ENCODE measurements around the gene ARL2BP. TPM values are rescaled to one million over a fixed set of nuclear protein-coding genes. Genes with fewer than 3 reads are reported as not detected.
A peak's percentile ranks its signal among the peaks of the same experiment; 100 is the strongest.

ARL2BP gene
- total and polyA plus RNA-seq, 2 of the 13 experiments (the other 11 are each of a cell fraction or from before 2014, with no cell fraction given), result 64.3 to 67.6 TPM

DNA sequence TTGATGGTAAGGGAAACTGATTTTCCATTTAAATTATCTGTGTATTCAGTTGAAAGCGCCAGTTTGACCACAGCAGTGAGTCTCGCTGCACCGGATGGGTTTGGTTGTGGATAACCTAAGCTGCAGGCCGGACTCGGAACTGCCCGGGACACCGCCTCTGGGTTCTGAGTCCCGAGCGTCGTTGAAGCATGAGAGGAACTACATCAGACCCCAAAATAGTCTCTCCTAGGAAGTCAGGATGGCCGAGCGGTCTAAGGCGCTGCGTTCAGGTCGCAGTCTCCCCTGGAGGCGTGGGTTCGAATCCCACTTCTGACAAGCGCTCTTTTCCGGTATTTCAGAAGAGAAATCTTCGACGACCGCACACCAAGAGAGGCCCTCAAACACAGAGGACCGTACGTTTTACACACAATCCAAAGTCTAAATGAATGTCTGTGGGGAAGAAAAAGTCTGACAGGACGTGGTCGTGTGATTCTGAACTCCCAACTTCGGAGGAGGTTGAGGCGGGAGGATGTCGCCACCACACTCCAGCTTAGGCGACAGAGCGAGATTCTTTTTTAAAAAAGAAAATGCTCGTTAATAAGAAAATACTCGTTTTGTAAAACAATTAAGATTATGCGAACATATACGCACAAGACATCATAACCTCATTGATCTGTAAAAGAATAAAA lies 54.8 kb downstream of the ARL2BP start (continued):
- TF ChIP-seq ZNF713 (CRISPR knock-in tag; IDR thresholded peaks at IDR 0.05), result no peak
- TF ChIP-seq, protein P1, sequence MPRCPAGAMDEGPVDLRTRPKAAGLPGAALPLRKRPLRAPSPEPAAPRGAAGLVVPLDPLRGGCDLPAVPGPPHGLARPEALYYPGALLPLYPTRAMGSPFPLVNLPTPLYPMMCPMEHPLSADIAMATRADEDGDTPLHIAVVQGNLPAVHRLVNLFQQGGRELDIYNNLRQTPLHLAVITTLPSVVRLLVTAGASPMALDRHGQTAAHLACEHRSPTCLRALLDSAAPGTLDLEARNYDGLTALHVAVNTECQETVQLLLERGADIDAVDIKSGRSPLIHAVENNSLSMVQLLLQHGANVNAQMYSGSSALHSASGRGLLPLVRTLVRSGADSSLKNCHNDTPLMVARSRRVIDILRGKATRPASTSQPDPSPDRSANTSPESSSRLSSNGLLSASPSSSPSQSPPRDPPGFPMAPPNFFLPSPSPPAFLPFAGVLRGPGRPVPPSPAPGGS (CRISPR knock-in tag; IDR thresholded peaks at IDR 0.05), result no peak
- TF ChIP-seq, protein P2, sequence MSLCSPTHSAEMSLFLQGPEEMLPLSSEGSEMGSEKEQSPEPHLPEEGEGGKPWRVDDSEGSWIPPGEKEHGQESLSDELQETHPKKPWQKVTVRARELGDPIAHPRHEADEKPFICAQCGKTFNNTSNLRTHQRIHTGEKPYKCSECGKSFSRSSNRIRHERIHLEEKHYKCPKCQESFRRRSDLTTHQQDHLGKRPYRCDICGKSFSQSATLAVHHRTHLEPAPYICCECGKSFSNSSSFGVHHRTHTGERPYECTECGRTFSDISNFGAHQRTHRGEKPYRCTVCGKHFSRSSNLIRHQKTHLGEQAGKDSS (CRISPR knock-in tag; IDR thresholded peaks at IDR 0.05; ENCODE audit: borderline replicate concordance, low read depth), result peak; percentile 25; the same call in 1 of the 2 replicates
- no peak for TF ChIP-seq ZFAT (CRISPR knock-in tag; conservative IDR thresholded peaks at IDR 0.05)
- TF ChIP-seq ZNF83 (CRISPR knock-in tag; IDR thresholded peaks at IDR 0.05; ENCODE audit: borderline replicate concordance), result peak; percentile 64; the same call in 1 of the 2 replicates
- no peak for TF ChIP-seq RBM39 (IDR thresholded peaks at IDR 0.05; ENCODE audit: low read depth, low read length, poor library complexity, severe bottlenecking)
- TF ChIP-seq, protein P3, sequence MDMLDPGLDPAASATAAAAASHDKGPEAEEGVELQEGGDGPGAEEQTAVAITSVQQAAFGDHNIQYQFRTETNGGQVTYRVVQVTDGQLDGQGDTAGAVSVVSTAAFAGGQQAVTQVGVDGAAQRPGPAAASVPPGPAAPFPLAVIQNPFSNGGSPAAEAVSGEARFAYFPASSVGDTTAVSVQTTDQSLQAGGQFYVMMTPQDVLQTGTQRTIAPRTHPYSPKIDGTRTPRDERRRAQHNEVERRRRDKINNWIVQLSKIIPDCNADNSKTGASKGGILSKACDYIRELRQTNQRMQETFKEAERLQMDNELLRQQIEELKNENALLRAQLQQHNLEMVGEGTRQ (IDR thresholded peaks at IDR 0.05; ENCODE audit: low read depth, low read length), result no peak
- TF ChIP-seq, protein P3 (CRISPR knock-in tag; IDR thresholded peaks at IDR 0.05; ENCODE audit: borderline replicate concordance), result no peak
- peak; percentile 77; the same call in 1 of the 2 replicates for TF ChIP-seq ATF3 (CRISPR knock-in tag; IDR thresholded peaks at IDR 0.05)
- TF ChIP-seq ZSCAN20 (CRISPR knock-in tag; IDR thresholded peaks at IDR 0.05; ENCODE audit: borderline replicate concordance), result peak; percentile 37
- TF ChIP-seq RNF219 (CRISPR knock-in tag; IDR thresholded peaks at IDR 0.05), result peak; percentile 76; the same call in 1 of the 2 replicates
- TF ChIP-seq RORA (CRISPR knock-in tag; IDR thresholded peaks at IDR 0.05), result peak; percentile 84; the same call in 1 of the 2 replicates
- no peak for TF ChIP-seq HDAC6 (IDR thresholded peaks at IDR 0.05; ENCODE audit: low read depth, low read length)
- TF ChIP-seq, protein P4, sequence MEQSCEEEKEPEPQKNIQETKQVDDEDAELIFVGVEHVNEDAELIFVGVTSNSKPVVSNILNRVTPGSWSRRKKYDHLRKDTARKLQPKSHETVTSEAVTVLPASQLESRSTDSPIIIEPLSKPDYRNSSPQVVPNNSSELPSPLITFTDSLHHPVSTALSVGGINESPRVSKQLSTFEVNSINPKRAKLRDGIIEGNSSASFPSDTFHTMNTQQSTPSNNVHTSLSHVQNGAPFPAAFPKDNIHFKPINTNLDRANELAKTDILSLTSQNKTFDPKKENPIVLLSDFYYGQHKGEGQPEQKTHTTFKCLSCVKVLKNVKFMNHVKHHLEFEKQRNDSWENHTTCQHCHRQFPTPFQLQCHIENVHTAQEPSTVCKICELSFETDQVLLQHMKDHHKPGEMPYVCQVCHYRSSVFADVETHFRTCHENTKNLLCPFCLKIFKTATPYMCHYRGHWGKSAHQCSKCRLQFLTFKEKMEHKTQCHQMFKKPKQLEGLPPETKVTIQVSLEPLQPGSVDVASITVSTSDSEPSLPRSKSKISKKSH (CRISPR knock-in tag; IDR thresholded peaks at IDR 0.05; ENCODE audit: borderline replicate concordance), result no peak
- peak; percentile 48 for TF ChIP-seq GTF2F1 (IDR thresholded peaks at IDR 0.05; ENCODE audit: low read length)
- TF ChIP-seq NFKBIZ (CRISPR knock-in tag; IDR thresholded peaks at IDR 0.05), result peak; percentile 27; the same call in 1 of the 2 replicates
- 0 out of 2 replicates have a peak, but pooled peaks have one; percentile 58 for TF ChIP-seq HOXD1 (CRISPR knock-in tag; IDR thresholded peaks at IDR 0.05)
- no peak for TF ChIP-seq TMF1 (CRISPR knock-in tag; IDR thresholded peaks at IDR 0.05; ENCODE audit: low read depth)
